Smooth muscle cell of the umbilical artery (primary cell): ENCODE data around the gene MAP1LC3C. TPM values are rescaled to one million over a fixed set of nuclear protein-coding genes. Genes with fewer than 3 reads are reported as not detected.

Experiments used
- total RNA-seq: library from RNA; depleted of rRNA; stranded (reverse); fragments of >200 nt; gene quantifications from 2 replicates; pipeline ENCODE4 v1.2.3, GENCODE V29; 2014

The MAP1LC3C gene
- under 0.01 and 0.42 TPM in 2 replicates for total RNA-seq

DNA sequence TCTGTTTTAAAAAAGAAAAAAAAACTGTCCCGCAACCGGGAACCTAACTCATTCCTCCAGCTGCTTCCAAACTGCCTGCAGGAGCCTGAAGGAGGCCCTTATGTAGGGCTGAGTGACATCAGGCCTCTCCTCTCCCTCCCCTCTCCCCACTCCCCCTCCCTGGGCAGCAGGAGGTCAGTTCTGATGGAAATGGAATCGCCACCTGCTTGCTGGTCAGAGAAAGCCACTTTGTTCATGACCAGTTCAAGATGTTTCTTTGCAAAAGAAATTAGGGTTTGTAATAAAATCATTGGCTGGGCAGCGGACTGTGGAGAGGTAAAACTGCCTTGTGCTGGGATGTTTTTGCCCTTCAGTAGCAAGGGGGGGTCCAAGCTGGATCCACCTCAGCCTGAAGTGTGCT lies at the start of gene MAP1LC3C:
MAP1LC3C (minus strand) TSS at position 73 of the 400 bp plus-strand sequence. CDS start 90 bp downstream, outside the sequence.

DNA sequence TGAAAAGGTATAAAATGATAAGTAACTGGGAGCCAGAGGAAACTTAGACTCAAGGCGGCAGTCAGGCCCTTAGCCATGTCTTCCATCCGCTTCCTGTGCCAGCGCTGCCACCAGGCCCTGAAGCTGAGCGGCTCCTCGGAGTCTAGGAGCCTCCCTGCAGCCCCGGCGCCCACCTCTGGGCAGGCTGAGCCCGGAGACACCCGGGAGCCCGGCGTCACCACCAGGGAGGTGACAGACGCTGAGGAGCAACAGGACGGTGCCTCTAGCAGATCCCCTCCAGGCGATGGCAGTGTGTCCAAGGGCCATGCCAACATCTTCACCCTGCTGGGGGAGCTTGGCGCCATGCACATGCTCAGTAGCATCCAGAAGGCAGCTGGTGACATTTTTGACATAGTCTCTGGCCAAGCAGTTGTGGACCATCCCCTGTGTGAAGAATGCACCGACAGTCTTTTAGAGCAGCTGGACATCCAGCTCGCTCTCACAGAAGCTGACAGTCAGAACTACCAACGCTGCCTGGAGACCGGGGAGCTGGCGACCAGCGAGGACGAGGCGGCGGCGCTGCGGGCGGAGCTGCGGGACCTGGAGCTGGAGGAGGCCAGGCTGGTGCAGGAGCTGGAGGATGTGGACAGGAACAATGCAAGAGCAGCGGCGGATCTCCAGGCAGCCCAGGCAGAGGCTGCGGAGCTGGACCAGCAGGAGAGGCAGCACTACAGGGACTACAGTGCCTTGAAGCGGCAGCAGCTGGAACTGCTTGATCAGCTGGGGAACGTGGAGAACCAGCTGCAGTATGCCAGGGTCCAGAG lies 41.0 kb downstream of the MAP1LC3C start, which contains the start of gene BECN2:
BECN2 (plus strand) TSS at position 76 of the 803 bp plus-strand sequence; CDS start at position 76, 0 bp downstream.

Other genes starting within 250 kb of the MAP1LC3C start
- gene EXO1, start 150.9 kb downstream of the MAP1LC3C start, total RNA-seq: 2.4 and 7.9 TPM in 2 replicates
- not detected in 2 replicates for gene BECN2, start 41.3 kb downstream of the MAP1LC3C start, total RNA-seq